ENCODE data around the gene PMEL.
"Not testable (repeated sequence)": the region's sequence is repeated elsewhere in the genome, so short reads cannot be mapped to it uniquely, and the experiment has no call there.

PMEL gene

GRCh38 chr12:55985341-55985740 lies 19.5 kb upstream of the PMEL start:
- no peak for DNase-seq (ENCODE audit: low read depth, low spot score)
- no peak overlapping the region for H3K4me3 ChIP-seq (ENCODE audit: low read depth, low read length)
- TF ChIP-seq CTCF (IDR thresholded peaks at IDR 0.05; ENCODE audit: insufficient read depth, low read length, missing control alignments), result no peak
- POLR2A ChIA-PET, result interaction anchor here (1.9 kb wide), 1 partner anchor 12 kb away, joined by 5 read pairs; the partner anchor contains the start of gene RAB5B
- CTCF ChIA-PET, result interaction anchor here (1.4 to 12.3 kb wide), 5 partner anchors 11 to 248 kb away, joined by 4 to 213 read pairs (median 18); partner anchors contain the start of genes RAB5B and SUOX

GRCh38 chr12:55984861-55985260 lies 19.0 kb upstream of the PMEL start:
- no peak overlapping the region for H3K4me3 ChIP-seq (ENCODE audit: low read depth, low read length)
- CTCF ChIA-PET, result interaction anchor here (1.3 to 12.3 kb wide), 5 partner anchors 11 to 247 kb away, joined by 3 to 213 read pairs (median 18); partner anchors contain the start of genes RAB5B and SUOX
- POLR2A ChIA-PET, result interaction anchor here (0.6 to 1.9 kb wide), 2 partner anchors 9 to 11 kb away, joined by 3 to 5 read pairs; partner anchors contain the start of gene RAB5B
- no peak for DNase-seq (ENCODE audit: low read depth, low spot score)
- TF ChIP-seq CTCF (IDR thresholded peaks at IDR 0.05; ENCODE audit: insufficient read depth, low read length, missing control alignments), result no peak

- H3K4me3 ChIP-seq (ENCODE audit: low read depth, low read length), result no peak overlapping the region
- no peak for DNase-seq (ENCODE audit: low read depth, low spot score)
- CTCF ChIA-PET, result interaction anchor here (1.0 to 12.3 kb wide), 5 partner anchors 9 to 246 kb away, joined by 3 to 213 read pairs (median 18); partner anchors contain the start of genes RAB5B and SUOX
- no peak for TF ChIP-seq CTCF (IDR thresholded peaks at IDR 0.05; ENCODE audit: insufficient read depth, low read length, missing control alignments)
- POLR2A ChIA-PET, result interaction anchor here (0.7 to 1.8 kb wide), 2 partner anchors 9 to 13 kb away, joined by 3 to 10 read pairs; partner anchors contain the start of gene RAB5B
These were observed 17.5 kb upstream of the PMEL start for GRCh38 chr12:55983232-55983842.

DNA sequence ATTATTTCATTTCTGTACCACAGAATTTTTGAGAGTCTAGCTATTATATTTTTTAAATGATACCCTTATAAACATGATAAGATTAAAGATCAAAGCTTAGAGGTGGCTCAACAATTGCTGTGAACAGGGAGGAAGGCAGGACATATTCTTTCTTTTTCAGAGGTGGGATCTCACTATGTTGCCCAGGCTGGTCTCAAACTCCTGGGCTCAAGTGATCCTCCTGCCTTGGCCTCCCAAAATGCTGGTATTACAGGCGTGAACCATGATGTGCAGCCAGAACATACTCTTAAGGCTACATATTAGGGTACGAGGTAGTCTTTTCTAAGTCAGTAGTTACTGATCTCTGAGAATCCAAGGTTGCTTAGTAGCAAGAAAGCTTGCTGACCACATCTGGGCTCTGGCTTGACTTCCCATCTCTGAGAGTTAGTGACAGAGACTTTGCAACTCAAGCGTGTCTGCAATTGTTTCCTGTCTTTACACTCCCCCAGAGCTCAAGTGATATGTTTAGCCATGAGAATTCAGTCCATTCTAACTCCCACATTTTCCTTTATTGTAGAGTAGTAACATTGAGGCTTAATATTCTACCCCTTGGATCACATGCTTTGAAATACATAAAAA lies 16.6 kb upstream of the PMEL start:
- TF ChIP-seq CTCF (IDR thresholded peaks at IDR 0.05; ENCODE audit: insufficient read depth, low read length, missing control alignments), result no peak
- H3K4me3 ChIP-seq (ENCODE audit: low read depth, low read length), result no peak overlapping the region
- POLR2A ChIA-PET, result interaction anchor here (0.7 to 1.8 kb wide), 4 partner anchors 8 to 558 kb away, joined by 3 to 10 read pairs (median 3); partner anchors contain the start of gene RAB5B
- CTCF ChIA-PET, result interaction anchor here (0.7 to 12.3 kb wide), 6 partner anchors 8 to 245 kb away, joined by 3 to 213 read pairs (median 14); partner anchors contain the start of genes RAB5B and SUOX
- no peak for DNase-seq (ENCODE audit: low read depth, low spot score)

DNA sequence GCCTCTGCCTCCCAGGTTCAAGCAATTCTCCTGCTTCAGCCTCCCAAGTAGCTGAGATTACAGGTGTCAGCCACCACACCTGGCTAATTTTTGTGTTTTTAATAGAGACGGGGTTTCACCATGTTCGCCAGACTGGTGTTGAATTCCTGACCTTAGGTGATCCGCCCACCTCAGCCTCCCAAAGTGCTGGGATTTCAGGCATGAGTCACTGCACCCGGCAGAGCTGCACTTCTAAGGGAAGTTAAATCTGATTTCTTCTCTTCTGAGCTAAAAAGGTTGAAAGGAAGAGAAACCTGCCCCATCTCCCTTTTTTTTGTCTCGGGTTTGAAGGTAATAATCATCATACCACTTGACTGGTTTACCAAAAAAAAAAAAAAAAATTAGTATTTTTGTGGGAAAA lies 16.0 kb upstream of the PMEL start:
- ChIA-PET CTCF (interaction anchor here (0.7 to 12.3 kb wide), 5 partner anchors 8 to 244 kb away, joined by 3 to 213 read pairs (median 18); partner anchors contain the start of genes RAB5B and SUOX), POLR2A (interaction anchor here (0.8 to 1.8 kb wide), 2 partner anchors 8 to 10 kb away, joined by 3 to 10 read pairs; partner anchors contain the start of gene RAB5B)
- H3K4me3 ChIP-seq (ENCODE audit: low read depth, low read length); DNase-seq (ENCODE audit: low read depth, low spot score): not testable (repeated sequence)

DNA sequence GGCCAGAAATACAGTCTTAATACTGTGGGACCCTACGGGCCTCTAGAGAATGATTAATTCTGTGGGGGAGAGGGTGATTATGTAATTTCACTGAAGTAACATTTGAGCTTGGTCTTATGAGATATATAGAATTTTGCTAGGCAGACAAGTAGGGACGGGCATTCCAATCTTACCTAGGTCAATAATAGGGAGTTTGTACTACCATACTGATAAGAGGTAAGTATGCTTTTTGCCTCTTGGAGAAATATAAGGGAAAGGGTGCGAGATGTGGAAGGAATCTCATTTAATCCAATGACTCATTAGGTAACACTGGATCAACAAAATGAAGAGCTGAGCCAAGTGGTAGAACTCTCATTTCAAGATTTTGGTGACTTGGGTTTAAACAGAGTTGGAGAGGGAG lies 13.2 kb upstream of the PMEL start:
- H3K4me3 ChIP-seq (ENCODE audit: low read depth, low read length), result no peak overlapping the region
- ChIA-PET POLR2A (no interaction called here), CTCF (interaction anchor here (1.2 to 12.3 kb wide), 2 partner anchors 17 to 39 kb away, joined by 6 to 213 read pairs; partner anchors contain the start of gene SUOX)
- no peak for DNase-seq (ENCODE audit: low read depth, low spot score)
- TF ChIP-seq CTCF (IDR thresholded peaks at IDR 0.05; ENCODE audit: insufficient read depth, low read length, missing control alignments), result no peak
